Astrocyte (in vitro differentiated cells and primary cell): Measurements from ENCODE around the gene ANLN.

Source experiments
- CTCF ChIP-seq: IDR thresholded peaks from 2 replicates; pipeline ENCODE4 v1.5.1; 2011; ENCODE audit warnings: low read depth, mild to moderate bottlenecking, inconsistent platforms, low read length, moderate library complexity; ENCODE audit not compliant: insufficient read depth
- EZH2 ChIP-seq: IDR thresholded peaks from 2 replicates; pipeline ENCODE4 v1.6.1; 2012; ENCODE audit warnings: mild to moderate bottlenecking, low read length, inconsistent platforms; ENCODE audit not compliant: insufficient read depth

GRCh38 chr7:36348771-36349170 is 40.9 kb upstream of the ANLN start:
- TF ChIP-seq CTCF: no peak
- TF ChIP-seq EZH2: no peak
